CD4-positive, alpha-beta T cell treated with Interleukin-12 subunit alpha and Interleukin-12 subunit beta, for 1 hour (primary cell): ENCODE data around the gene MAPKAP1.

Experiments used
- DNase-seq: peaks from one replicate; pipeline ENCODE4 v3.0.0-alpha.2; 2020

The MAPKAP1 gene

GRCh38 chr9:125442452-125442851 is 264.6 kb downstream of the MAPKAP1 start:
- no peak for DNase-seq

GRCh38 chr9:125440411-125440810 is 266.6 kb downstream of the MAPKAP1 start:
- no peak for DNase-seq

- no peak for DNase-seq
Measured at GRCh38 chr9:125439434-125440272, 267.4 kb downstream of the MAPKAP1 start.

GRCh38 chr9:125438506-125439433 is 268.2 kb downstream of the MAPKAP1 start:
- DNase-seq = no peak

- no peak for DNase-seq
Measured at GRCh38 chr9:125437771-125438221, 269.2 kb downstream of the MAPKAP1 start.

- DNase-seq = no peak
Measured at GRCh38 chr9:125436613-125437443, 270.2 kb downstream of the MAPKAP1 start.

GRCh38 chr9:125435776-125436612 is 271.0 kb downstream of the MAPKAP1 start:
- no peak for DNase-seq

- no peak for DNase-seq
Measured at GRCh38 chr9:125434986-125435775, 271.8 kb downstream of the MAPKAP1 start.

GRCh38 chr9:125433461-125434011 is 273.5 kb downstream of the MAPKAP1 start:
- no peak for DNase-seq

GRCh38 chr9:125432715-125433385 is 274.2 kb downstream of the MAPKAP1 start:
- no peak for DNase-seq

- DNase-seq = no peak
Measured at GRCh38 chr9:125431741-125432271, 275.2 kb downstream of the MAPKAP1 start.

- no peak for DNase-seq
Measured at GRCh38 chr9:125431012-125431305, 276.0 kb downstream of the MAPKAP1 start.

- DNase-seq = no peak
Measured at GRCh38 chr9:125430161-125431011, 276.6 kb downstream of the MAPKAP1 start.

GRCh38 chr9:125429476-125430160 is 277.4 kb downstream of the MAPKAP1 start:
- DNase-seq = no peak

- no peak for DNase-seq
Measured at GRCh38 chr9:125428902-125429467, 278.0 kb downstream of the MAPKAP1 start.

- DNase-seq = no peak
Measured at GRCh38 chr9:125428060-125428901, 278.7 kb downstream of the MAPKAP1 start.

GRCh38 chr9:125427556-125427955 is 279.5 kb downstream of the MAPKAP1 start:
- no peak for DNase-seq
